Gastroesophageal sphincter (tissue), 3 donors: ENCODE results near the gene TBC1D9.

Source experiments
- POLR2A ChIP-seq, 2 donors: fragments of 450-650 bp; IDR thresholded peaks; one replicate each; pipeline ENCODE4 v1.6.1; 2017; ENCODE audit warnings: antibody characterized with exemption in 2 of 2, mild to moderate bottlenecking in 2 of 2, moderate library complexity in 1 of 2
- POLR2AphosphoS5 ChIP-seq: sonication (generic); formaldehyde crosslinking; IDR thresholded peaks from one replicate; pipeline ENCODE4 v1.6.1; 2017; ENCODE audit warnings: antibody characterized with exemption
- TF ChIP-seq, protein P1 (sequence below), 4 experiments: fragments of 200-600 bp in 2 of 4; fragments of 450-650 bp in 2 of 4; sonication (generic) in 1 of 4; IDR thresholded peaks; one replicate each; pipeline ENCODE4 v1.5.1; 2017 to 2019; ENCODE audit warnings: antibody characterized with exemption in 4 of 4, mild to moderate bottlenecking in 2 of 4, moderate library complexity in 2 of 4

DNA sequence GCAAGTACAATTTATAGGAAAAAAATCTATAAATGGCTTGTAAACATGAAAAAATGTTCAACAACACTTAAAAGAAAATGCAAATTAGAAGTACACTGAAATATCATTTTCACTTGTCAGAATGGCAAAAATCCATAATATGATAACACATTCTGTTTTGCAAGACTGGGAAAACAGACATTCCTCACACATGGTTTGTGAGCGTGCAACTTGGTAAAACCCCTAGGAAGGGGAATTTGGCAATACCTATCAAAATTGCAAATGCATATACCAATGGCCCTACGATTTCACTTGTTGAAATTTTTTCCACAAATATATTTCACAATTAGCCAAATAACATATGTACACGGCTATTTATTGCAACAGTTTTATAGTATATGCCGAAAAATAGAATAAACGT is 31.4 kb downstream of the TBC1D9 start:
- TF ChIP-seq, protein P1, sequence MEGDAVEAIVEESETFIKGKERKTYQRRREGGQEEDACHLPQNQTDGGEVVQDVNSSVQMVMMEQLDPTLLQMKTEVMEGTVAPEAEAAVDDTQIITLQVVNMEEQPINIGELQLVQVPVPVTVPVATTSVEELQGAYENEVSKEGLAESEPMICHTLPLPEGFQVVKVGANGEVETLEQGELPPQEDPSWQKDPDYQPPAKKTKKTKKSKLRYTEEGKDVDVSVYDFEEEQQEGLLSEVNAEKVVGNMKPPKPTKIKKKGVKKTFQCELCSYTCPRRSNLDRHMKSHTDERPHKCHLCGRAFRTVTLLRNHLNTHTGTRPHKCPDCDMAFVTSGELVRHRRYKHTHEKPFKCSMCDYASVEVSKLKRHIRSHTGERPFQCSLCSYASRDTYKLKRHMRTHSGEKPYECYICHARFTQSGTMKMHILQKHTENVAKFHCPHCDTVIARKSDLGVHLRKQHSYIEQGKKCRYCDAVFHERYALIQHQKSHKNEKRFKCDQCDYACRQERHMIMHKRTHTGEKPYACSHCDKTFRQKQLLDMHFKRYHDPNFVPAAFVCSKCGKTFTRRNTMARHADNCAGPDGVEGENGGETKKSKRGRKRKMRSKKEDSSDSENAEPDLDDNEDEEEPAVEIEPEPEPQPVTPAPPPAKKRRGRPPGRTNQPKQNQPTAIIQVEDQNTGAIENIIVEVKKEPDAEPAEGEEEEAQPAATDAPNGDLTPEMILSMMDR (IDR thresholded peaks at IDR 0.05): no peak
- TF ChIP-seq POLR2AphosphoS5 (no peak), POLR2A (IDR thresholded peaks at IDR 0.05) (no peak)
